ENCODE results near the gene KPTN. TPM values are rescaled to one million over a fixed set of nuclear protein-coding genes. Genes with fewer than 3 reads are reported as not detected.

Gene KPTN
- total RNA-seq, 4 donors from 2014 or later = 3.5 to 9.0 (median 5.9) TPM

DNA sequence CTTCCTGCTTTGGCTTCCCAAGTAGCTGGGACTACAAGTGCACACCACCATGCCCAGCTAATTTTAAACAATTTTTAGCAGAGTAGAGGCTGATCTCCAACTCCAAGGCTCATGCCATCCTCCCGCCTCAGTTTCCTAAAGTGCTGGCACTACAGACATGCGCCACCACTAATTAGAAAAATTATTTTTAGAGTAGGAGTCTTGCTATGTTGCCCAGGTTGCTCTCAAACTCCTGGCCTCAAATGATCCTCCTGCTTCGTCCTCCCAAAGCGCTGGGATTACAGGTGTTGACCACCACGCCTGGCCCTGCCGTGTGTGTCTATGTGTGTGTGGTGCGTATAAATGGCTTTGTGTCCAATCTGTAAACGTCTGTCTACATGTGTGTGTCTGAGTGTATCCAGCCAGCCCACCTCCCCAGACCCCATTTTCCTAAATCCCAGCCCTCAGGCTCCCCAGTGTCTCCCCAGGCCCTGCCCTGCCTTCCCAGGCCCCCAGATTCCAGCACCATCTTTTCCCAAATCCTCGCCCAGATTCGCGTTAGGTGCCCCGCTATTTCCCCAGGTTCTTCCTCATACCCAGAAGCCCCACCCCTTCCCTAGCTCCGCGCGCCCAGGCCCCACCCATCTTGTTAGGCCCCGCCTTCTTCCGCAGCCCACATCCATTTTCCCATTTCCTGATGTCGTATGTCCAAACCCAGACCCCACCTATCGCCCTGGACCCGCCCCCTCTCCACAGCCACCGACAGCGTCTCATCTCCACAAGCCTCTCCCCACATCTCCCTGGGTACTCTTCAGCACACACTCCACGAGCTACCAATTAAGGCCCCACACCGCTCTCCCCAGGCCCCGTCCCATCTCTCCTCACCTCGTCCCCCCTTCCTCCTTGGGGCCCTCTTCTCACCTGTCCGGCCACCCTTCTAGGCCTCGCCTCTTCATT, 37.2 kb downstream of the KPTN start:
- intact Hi-C loops (cut with DNase I; ENCODE audit: low total_unique reads) = loop anchor here (5.0 kb wide), 1 partner anchor 245 kb away; no protein-coding TSS in a partner anchor
- WGBS, 2 donors = 15 to 16% methylated on average over 28 of the region's 28 CpGs
- TF ChIP-seq CTCF (IDR thresholded peaks at IDR 0.05) (no peak), POLR2A (IDR thresholded peaks at IDR 0.05) (no peak)
- no peak for DNase-seq (ENCODE audit: low spot score in 2 of 2)
- H3K4me3 ChIP-seq (ENCODE audit: low read depth, poor library complexity, severe bottlenecking) = no peak overlapping the region

DNA sequence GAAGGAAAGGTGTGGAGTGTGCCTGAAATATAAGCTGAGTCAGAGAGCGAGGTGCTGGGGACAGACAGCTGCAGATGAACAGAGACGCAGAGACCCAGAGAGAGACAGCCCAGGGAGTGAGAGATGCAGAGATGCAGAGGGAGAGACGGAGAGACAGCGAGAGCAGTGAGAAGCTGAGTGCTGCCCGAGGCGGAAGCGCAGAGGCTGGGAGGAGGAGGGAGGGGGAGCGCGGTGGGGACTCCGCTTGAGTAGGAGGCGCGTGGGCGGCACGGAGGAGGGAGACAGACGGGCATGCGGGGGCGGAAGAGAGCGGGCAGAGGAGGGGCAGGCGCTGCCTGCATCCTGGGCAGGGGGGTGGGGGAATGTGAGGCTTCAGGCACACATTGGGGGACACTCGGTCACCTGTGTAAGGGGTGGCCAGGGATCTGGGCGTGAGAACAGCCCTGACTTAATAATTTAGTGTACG, 38.0 kb downstream of the KPTN start:
- WGBS, 2 donors = 3 to 5% methylated on average over 22 of the region's 22 CpGs
- no peak for TF ChIP-seq POLR2A (IDR thresholded peaks at IDR 0.05)
- TF ChIP-seq CTCF (IDR thresholded peaks at IDR 0.05) = no peak
- no peak overlapping the region for H3K4me3 ChIP-seq (ENCODE audit: low read depth, poor library complexity, severe bottlenecking)
- intact Hi-C loops (cut with DNase I; ENCODE audit: low total_unique reads) = loop anchor here (5.0 kb wide), 1 partner anchor 246 kb away; no protein-coding TSS in a partner anchor
- DNase-seq (ENCODE audit: low spot score in 2 of 2) = peak in 1 of 2 donors; percentile 92

- DNase-seq (ENCODE audit: low spot score in 2 of 2) = no peak
- intact Hi-C loops (cut with DNase I; ENCODE audit: low total_unique reads) = loop anchor here (5.0 kb wide), 1 partner anchor 247 kb away; no protein-coding TSS in a partner anchor
- 39 to 45% methylated on average over 4 of the region's 4 CpGs for WGBS, 2 donors
- no peak overlapping the region for H3K4me3 ChIP-seq (ENCODE audit: low read depth, poor library complexity, severe bottlenecking)
- TF ChIP-seq CTCF (IDR thresholded peaks at IDR 0.05) (no peak), POLR2A (IDR thresholded peaks at IDR 0.05) (no peak)
Measured at GRCh38 chr19:47445527-47445926, 38.5 kb downstream of the KPTN start.

DNA sequence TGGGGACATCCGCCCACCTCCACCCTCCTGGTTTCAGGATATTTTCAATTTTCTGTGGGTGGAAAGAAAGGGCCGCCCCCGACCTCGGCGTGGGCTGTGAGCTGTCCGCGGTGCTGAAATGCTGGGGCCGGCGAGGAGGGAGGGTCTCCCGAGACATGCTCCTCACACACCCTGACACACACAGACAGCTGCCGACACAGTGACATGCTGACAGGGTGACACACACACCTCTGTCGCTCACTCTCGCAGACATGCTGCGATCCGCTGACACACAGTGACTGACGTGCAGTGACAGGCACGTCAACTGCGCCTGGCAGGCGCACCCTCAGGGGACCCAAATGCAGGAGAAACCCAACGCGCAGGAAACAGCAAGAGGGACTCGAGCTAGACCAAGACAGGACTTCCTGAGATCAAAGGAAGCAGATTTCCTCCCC, 39.6 kb downstream of the KPTN start:
- no peak for DNase-seq (ENCODE audit: low spot score in 2 of 2)
- no peak for TF ChIP-seq POLR2A (IDR thresholded peaks at IDR 0.05)
- TF ChIP-seq CTCF (IDR thresholded peaks at IDR 0.05) = no peak
- WGBS, 2 donors = 15 to 16% methylated on average over 22 of the region's 22 CpGs
- no peak overlapping the region for H3K4me3 ChIP-seq (ENCODE audit: low read depth, poor library complexity, severe bottlenecking)
- intact Hi-C loops (cut with DNase I; ENCODE audit: low total_unique reads) = no loop called here

DNA sequence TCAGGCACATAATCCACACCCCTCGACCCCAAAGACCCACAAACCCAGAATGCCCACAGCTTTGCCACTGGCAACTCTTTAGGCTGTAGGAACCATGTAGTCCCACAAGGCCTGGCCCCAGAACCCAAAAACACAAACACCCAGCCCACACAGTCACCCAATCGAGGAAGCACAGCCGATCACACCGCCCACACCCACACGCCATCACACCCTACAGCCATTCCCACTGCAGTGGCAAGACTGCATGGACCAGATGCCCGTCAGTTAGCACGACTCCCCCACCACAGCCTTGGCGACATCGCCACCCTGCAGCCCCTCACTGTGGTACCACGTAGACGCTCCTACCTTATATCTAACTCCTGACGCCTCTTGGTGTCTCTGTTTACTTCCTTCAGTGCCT, 40.7 kb downstream of the KPTN start:
- WGBS, 2 donors = 56 to 57% methylated on average over 12 of the region's 12 CpGs

More for the DNA sequence above, 40.7 kb downstream of the KPTN start:
- DNase-seq (ENCODE audit: low spot score in 2 of 2) = no peak
- no peak overlapping the region for H3K4me3 ChIP-seq (ENCODE audit: low read depth, poor library complexity, severe bottlenecking)
- intact Hi-C loops (cut with DNase I; ENCODE audit: low total_unique reads) = no loop called here
- TF ChIP-seq CTCF (IDR thresholded peaks at IDR 0.05) = no peak

Data from lower leg skin (tissue), 4 donors.